ENCODE data around the gene CMPK2. TPM values are rescaled to one million over a fixed set of nuclear protein-coding genes. Genes with fewer than 3 reads are reported as not detected.

The CMPK2 gene
- total and polyA plus RNA-seq, 9 of the 15 experiments (the other 6 are each of a cell fraction or from before 2014, with no cell fraction given): 2.6 to 10.5 (median 5.0) TPM

DNA sequence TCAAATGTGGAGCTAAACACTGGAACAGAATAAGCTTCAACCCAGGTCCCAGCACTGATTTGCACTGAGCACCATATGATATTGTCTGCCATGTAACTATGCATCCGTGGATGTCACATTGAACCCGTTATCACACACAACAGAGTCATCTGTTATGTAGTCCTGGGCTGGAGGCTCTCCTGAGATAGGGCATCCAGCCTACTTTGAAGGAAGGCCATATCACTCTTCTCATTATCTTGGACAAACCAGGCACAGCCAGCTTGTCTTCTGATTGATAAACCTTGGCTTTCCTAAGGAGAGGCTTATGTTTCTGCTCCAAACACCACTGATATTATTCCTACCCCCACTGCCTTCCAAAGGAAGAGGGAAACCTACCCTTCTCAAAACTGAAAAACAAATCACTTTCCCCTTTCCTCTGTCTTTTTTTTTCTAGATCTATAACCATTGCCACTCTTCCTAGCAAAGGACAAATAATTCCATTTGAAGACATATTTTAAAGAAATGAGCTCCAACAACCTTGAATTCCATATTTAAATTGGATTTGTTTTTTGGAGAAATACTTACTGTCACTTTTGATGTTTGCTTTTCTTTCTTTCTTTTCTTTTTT lies 28.3 kb upstream of the CMPK2 start (continued):
- peak; percentile 95 for TF ChIP-seq CUX1 (CRISPR knock-in tag; IDR thresholded peaks at IDR 0.05)
- no peak for TF ChIP-seq ZNF217 (CRISPR knock-in tag; IDR thresholded peaks at IDR 0.05)
- no peak for TF ChIP-seq ZNF717 (CRISPR knock-in tag; IDR thresholded peaks at IDR 0.05)
- no peak for TF ChIP-seq U2AF2 (optimal IDR thresholded peaks at IDR 0.05; ENCODE audit: low read depth, low read length)
- no peak for TF ChIP-seq MTF1 (CRISPR knock-in tag; IDR thresholded peaks at IDR 0.05; ENCODE audit: borderline replicate concordance)
- TF ChIP-seq PRPF4 (IDR thresholded peaks at IDR 0.05; ENCODE audit: insufficient read depth, low read depth, low read length, poor library complexity, severe bottlenecking): no peak
- no peak for TF ChIP-seq FOXA1 (IDR thresholded peaks at IDR 0.05; ENCODE audit: borderline replicate concordance)
- peak; percentile 85; the same call in 1 of the 2 replicates for TF ChIP-seq ILF3 (IDR thresholded peaks at IDR 0.05; ENCODE audit: borderline replicate concordance)
- TF ChIP-seq MBD2 (IDR thresholded peaks at IDR 0.05; ENCODE audit: borderline replicate concordance, low read depth): peak; percentile 82
- no peak; the same call in 1 of the 2 replicates for TF ChIP-seq EGR1 (conservative IDR thresholded peaks at IDR 0.05)
- TF ChIP-seq POLR2AphosphoS5 (IDR thresholded peaks at IDR 0.05; ENCODE audit: control insufficient read depth, insufficient read depth, low read depth, low read length): peak; percentile 100
- TF ChIP-seq BRD4 (IDR thresholded peaks at IDR 0.05): no peak
- no peak for TF ChIP-seq HDGF (IDR thresholded peaks at IDR 0.05)
- TF ChIP-seq GTF2A2 (tag; IDR thresholded peaks at IDR 0.05): no peak
- TF ChIP-seq, protein P1, sequence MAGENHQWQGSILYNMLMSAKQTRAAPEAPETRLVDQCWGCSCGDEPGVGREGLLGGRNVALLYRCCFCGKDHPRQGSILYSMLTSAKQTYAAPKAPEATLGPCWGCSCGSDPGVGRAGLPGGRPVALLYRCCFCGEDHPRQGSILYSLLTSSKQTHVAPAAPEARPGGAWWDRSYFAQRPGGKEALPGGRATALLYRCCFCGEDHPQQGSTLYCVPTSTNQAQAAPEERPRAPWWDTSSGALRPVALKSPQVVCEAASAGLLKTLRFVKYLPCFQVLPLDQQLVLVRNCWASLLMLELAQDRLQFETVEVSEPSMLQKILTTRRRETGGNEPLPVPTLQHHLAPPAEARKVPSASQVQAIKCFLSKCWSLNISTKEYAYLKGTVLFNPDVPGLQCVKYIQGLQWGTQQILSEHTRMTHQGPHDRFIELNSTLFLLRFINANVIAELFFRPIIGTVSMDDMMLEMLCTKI (IDR thresholded peaks at IDR 0.05; ENCODE audit: partially characterized antibody): no peak
- TF ChIP-seq YBX1 (IDR thresholded peaks at IDR 0.05): no peak
- peak; percentile 98 for TF ChIP-seq ZNF766 (CRISPR knock-in tag; conservative IDR thresholded peaks at IDR 0.05)
- peak; percentile 96 for TF ChIP-seq ZNF175 (CRISPR knock-in tag; IDR thresholded peaks at IDR 0.05; ENCODE audit: low read depth)
- TF ChIP-seq FIP1L1 (IDR thresholded peaks at IDR 0.05; ENCODE audit: low read depth, low read length, poor library complexity, severe bottlenecking): no peak
- TF ChIP-seq CBFA2T2 (conservative IDR thresholded peaks at IDR 0.05): peak; percentile 100
- no peak for TF ChIP-seq FOS (IDR thresholded peaks at IDR 0.05; ENCODE audit: extremely low read depth, insufficient read length)
- TF ChIP-seq CHD2 (IDR thresholded peaks at IDR 0.05; ENCODE audit: low read depth, low read length): 0 out of 2 replicates have a peak, but pooled peaks have one; percentile 27
- TF ChIP-seq, protein P2, sequence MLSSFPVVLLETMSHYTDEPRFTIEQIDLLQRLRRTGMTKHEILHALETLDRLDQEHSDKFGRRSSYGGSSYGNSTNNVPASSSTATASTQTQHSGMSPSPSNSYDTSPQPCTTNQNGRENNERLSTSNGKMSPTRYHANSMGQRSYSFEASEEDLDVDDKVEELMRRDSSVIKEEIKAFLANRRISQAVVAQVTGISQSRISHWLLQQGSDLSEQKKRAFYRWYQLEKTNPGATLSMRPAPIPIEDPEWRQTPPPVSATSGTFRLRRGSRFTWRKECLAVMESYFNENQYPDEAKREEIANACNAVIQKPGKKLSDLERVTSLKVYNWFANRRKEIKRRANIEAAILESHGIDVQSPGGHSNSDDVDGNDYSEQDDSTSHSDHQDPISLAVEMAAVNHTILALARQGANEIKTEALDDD (IDR thresholded peaks at IDR 0.05): 0 out of 2 replicates have a peak, but pooled peaks have one; percentile 44

All from K562 (cell line).